ENCODE results near the gene EIF4G3.

DNA sequence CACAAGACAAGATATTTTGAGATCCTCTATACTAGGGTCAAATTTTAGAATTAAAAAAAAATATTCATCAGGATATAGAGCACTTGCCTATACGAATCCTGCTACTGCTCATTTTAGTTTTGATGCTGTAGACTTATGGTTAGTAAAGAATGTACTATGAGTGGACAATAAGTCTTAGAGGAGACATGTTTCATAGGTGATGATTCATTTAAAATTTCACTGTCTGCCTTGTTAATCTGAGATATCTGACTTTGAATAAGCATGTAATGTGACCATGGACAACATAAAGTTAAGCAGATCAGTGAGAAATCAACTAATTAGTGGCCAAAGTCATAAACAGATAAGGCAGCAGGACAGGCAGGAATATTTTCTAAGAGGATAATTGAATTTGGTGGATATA lies 282.8 kb downstream of the EIF4G3 start:
- TF ChIP-seq POLR2A (IDR thresholded peaks at IDR 0.05; ENCODE audit: low read depth, low read length), result no peak
- TF ChIP-seq POLR2AphosphoS5 (IDR thresholded peaks at IDR 0.05; ENCODE audit: low read depth, low read length), result no peak
